Esophagus muscularis mucosa (tissue), 4 donors: ENCODE results near the gene LRRC63.

ENCODE experiments used
- EP300 ChIP-seq: sonication (generic); formaldehyde crosslinking; IDR thresholded peaks from one replicate; pipeline ENCODE4 v1.6.1; 2017; ENCODE audit warnings: antibody characterized with exemption
- POLR2A ChIP-seq: fragments of 450-650 bp; IDR thresholded peaks from one replicate; pipeline ENCODE4 v1.6.1; 2017; ENCODE audit warnings: antibody characterized with exemption, moderate library complexity, mild to moderate bottlenecking, low read depth
- POLR2AphosphoS5 ChIP-seq, 2 donors: sonication (generic); formaldehyde crosslinking; IDR thresholded peaks; one replicate each; pipeline ENCODE4 v1.6.1; 2017; ENCODE audit warnings: antibody characterized with exemption in 2 of 2
- TF ChIP-seq, protein P1 (sequence below), 3 experiments: fragments of 200-600 bp in 2 of 3; fragments of 450-650 bp in 1 of 3; sonication (generic) in 2 of 3; IDR thresholded peaks; one replicate each; pipeline ENCODE4 v1.5.1; 2017 to 2019; ENCODE audit warnings: antibody characterized with exemption in 3 of 3, mild to moderate bottlenecking in 2 of 3, moderate library complexity in 1 of 3

- TF ChIP-seq POLR2AphosphoS5 (IDR thresholded peaks at IDR 0.05) = no peak
- TF ChIP-seq POLR2A = no peak
- TF ChIP-seq, protein P1, sequence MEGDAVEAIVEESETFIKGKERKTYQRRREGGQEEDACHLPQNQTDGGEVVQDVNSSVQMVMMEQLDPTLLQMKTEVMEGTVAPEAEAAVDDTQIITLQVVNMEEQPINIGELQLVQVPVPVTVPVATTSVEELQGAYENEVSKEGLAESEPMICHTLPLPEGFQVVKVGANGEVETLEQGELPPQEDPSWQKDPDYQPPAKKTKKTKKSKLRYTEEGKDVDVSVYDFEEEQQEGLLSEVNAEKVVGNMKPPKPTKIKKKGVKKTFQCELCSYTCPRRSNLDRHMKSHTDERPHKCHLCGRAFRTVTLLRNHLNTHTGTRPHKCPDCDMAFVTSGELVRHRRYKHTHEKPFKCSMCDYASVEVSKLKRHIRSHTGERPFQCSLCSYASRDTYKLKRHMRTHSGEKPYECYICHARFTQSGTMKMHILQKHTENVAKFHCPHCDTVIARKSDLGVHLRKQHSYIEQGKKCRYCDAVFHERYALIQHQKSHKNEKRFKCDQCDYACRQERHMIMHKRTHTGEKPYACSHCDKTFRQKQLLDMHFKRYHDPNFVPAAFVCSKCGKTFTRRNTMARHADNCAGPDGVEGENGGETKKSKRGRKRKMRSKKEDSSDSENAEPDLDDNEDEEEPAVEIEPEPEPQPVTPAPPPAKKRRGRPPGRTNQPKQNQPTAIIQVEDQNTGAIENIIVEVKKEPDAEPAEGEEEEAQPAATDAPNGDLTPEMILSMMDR (IDR thresholded peaks at IDR 0.05) = no peak
- no peak for TF ChIP-seq EP300
Observed at GRCh38 chr13:46183018-46183946, 28.4 kb upstream of the LRRC63 start.
